ENCODE results near the gene C15orf39.
"Not testable (repeated sequence)": the region's sequence is repeated elsewhere in the genome, so short reads cannot be mapped to it uniquely, and the experiment has no call there.

GRCh38 chr15:75245741-75246140 is 44.1 kb downstream of the C15orf39 start:
- not testable (repeated sequence) for TF ChIP-seq CTCF (conservative IDR thresholded peaks at IDR 0.05; ENCODE audit: low read depth in 2 of 2); EZH2phosphoT487 (IDR thresholded peaks at IDR 0.05; ENCODE audit: unreplicated experiment); EZH2 (IDR thresholded peaks at IDR 0.05; ENCODE audit: low read depth, unreplicated experiment); POLR2AphosphoS5 (IDR thresholded peaks at IDR 0.05; ENCODE audit: low read depth); CREB1 (CRISPR knock-in tag; IDR thresholded peaks at IDR 0.05; ENCODE audit: low read depth); REST (IDR thresholded peaks at IDR 0.05; ENCODE audit: unreplicated experiment); ETS1 (IDR thresholded peaks at IDR 0.05)

Data from GM23338 (cell line).